Liver (tissue), 9 donors: ENCODE measurements around the gene MBP. TPM values are rescaled to one million over a fixed set of nuclear protein-coding genes. Genes with fewer than 3 reads are reported as not detected.
A peak's percentile ranks its signal among the peaks of the same experiment; 100 is the strongest.

ENCODE experiments used
- DNase-seq: peaks from one replicate; pipeline ENCODE4 v3.0.0-alpha.2; 2017; ENCODE audit warnings: low spot score
- H3K27ac ChIP-seq, 2 donors: one replicate each; pipeline ENCODE4 v1.7.0; 2013; ENCODE audit warnings: inconsistent platforms in 2 of 2, low read length in 2 of 2, control low read depth in 1 of 2, low read depth in 1 of 2, mild to moderate bottlenecking in 1 of 2
- H3K27me3 ChIP-seq, 4 donors: one replicate each; pipeline versions ENCODE4 v1.6.1 to v1.7.0; 2013; ENCODE audit warnings: low read length in 3 of 4, inconsistent platforms in 1 of 4, mild to moderate bottlenecking in 1 of 4, moderate library complexity in 1 of 4; ENCODE audit not compliant: control insufficient read depth in 4 of 4, insufficient read depth in 4 of 4
- H3K36me3 ChIP-seq, 4 donors: one replicate each; pipeline versions ENCODE4 v1.6.1 to v1.7.0; 2013; ENCODE audit warnings: low read length in 3 of 4, mild to moderate bottlenecking in 3 of 4, low read depth in 1 of 4, moderate library complexity in 1 of 4; ENCODE audit not compliant: control insufficient read depth in 4 of 4, insufficient read depth in 3 of 4
- H3K4me1 ChIP-seq, 4 donors: one replicate each; pipeline versions ENCODE4 v1.6.1 to v1.7.0; 2013; ENCODE audit warnings: low read length in 3 of 4, mild to moderate bottlenecking in 3 of 4, moderate library complexity in 1 of 4; ENCODE audit not compliant: control insufficient read depth in 4 of 4, insufficient read depth in 4 of 4
- H3K4me3 ChIP-seq, 3 donors: one replicate each; pipeline versions ENCODE4 v1.6.1 to v1.7.0; 2013; ENCODE audit warnings: low read length in 3 of 3, control low read depth in 1 of 3, low read depth in 1 of 3, mild to moderate bottlenecking in 1 of 3
- H3K9ac ChIP-seq, 2 donors: one replicate each; pipeline ENCODE4 v1.7.0; 2013; ENCODE audit warnings: low read length in 2 of 2, mild to moderate bottlenecking in 2 of 2, moderate library complexity in 2 of 2, control low read depth in 1 of 2, low read depth in 1 of 2
- H3K9me3 ChIP-seq, 4 donors: one replicate each; pipeline versions ENCODE4 v1.6.1 to v1.7.0; 2013; ENCODE audit warnings: low read length in 3 of 4; ENCODE audit not compliant: control insufficient read depth in 4 of 4
- EGR1 ChIP-seq, 2 donors: IDR thresholded peaks; 2 replicates each; pipeline ENCODE4 v1.6.1; 2016 to 2018; ENCODE audit warnings: antibody characterized with exemption in 2 of 2, low read depth in 2 of 2
- FOXA1 ChIP-seq: IDR thresholded peaks from 2 replicates; pipeline ENCODE4 v1.6.1; 2016; ENCODE audit warnings: antibody characterized with exemption
- FOXA2 ChIP-seq: IDR thresholded peaks from 2 replicates; pipeline ENCODE4 v1.6.1; 2016; ENCODE audit warnings: antibody characterized with exemption
- GABPA ChIP-seq, 2 donors: IDR thresholded peaks in 1 of 2; conservative IDR thresholded peaks in 1 of 2; 2 replicates each; pipeline ENCODE4 v1.6.1; 2016; ENCODE audit warnings: antibody characterized with exemption in 2 of 2, mild to moderate bottlenecking in 1 of 2, moderate library complexity in 1 of 2
- HNF4A ChIP-seq, 2 donors: conservative IDR thresholded peaks; 2 replicates each; pipeline ENCODE4 v1.6.1; 2016; ENCODE audit warnings: antibody characterized with exemption in 2 of 2, mild to moderate bottlenecking in 2 of 2
- HNF4G ChIP-seq: IDR thresholded peaks from 2 replicates; pipeline ENCODE4 v1.6.1; 2016; ENCODE audit warnings: antibody characterized with exemption
- NR2F2 ChIP-seq: IDR thresholded peaks from 2 replicates; pipeline ENCODE4 v1.6.1; 2016; ENCODE audit warnings: antibody characterized with exemption
- RAD21 ChIP-seq, 2 donors: IDR thresholded peaks; 2 replicates each; pipeline ENCODE4 v1.6.1; 2016; ENCODE audit warnings: antibody characterized with exemption in 2 of 2, mild to moderate bottlenecking in 2 of 2
- RXRA ChIP-seq, 2 donors: IDR thresholded peaks; 2 replicates each; pipeline ENCODE4 v1.6.1; 2017 to 2018; ENCODE audit warnings: antibody characterized with exemption in 2 of 2, mild to moderate bottlenecking in 1 of 2
- SP1 ChIP-seq: IDR thresholded peaks from 2 replicates; pipeline ENCODE4 v1.6.1; 2018; ENCODE audit warnings: antibody characterized with exemption, mild to moderate bottlenecking
- TAF1 ChIP-seq: conservative IDR thresholded peaks from 2 replicates; pipeline ENCODE4 v1.6.1; 2016; ENCODE audit warnings: antibody characterized with exemption, mild to moderate bottlenecking
- YY1 ChIP-seq: IDR thresholded peaks from 2 replicates; pipeline ENCODE4 v1.6.1; 2016; ENCODE audit warnings: antibody characterized with exemption, mild to moderate bottlenecking
- WGBS: extraction: QIAGEN DNeasy Blood & Tissue Kit; methylation state at CpG from one replicate; pipeline ENCODE4 v1.1.7; 2013; 5-methylcytosine and 5-hydroxymethylcytosine counted together
- polyA plus RNA-seq, 2 donors: library from polyadenylated mRNA; stranded (reverse) in 1 of 2; unstranded in 1 of 2; fragments of 200-250 nt in 1 of 2; fragments of >200 nt in 1 of 2; fragmentation: Nextera tagmentation in 1 of 2; extraction: Ambion mirVana in 1 of 2; gene quantifications; one replicate each; pipeline versions ENCODE4 v1.2.1 to v1.2.3, GENCODE V29; 2013 to 2015
- total RNA-seq, 2 donors: library from RNA; depleted of rRNA; stranded (reverse); fragments of >200 nt; gene quantifications; one replicate each; pipeline ENCODE4 v1.2.3, GENCODE V29; 2014
- TF ChIP-seq, protein P1 (sequence below): IDR thresholded peaks from 2 replicates; pipeline ENCODE4 v1.6.1; 2016; ENCODE audit warnings: antibody characterized with exemption
- TF ChIP-seq, protein P2 (sequence below): IDR thresholded peaks from 2 replicates; pipeline ENCODE4 v1.6.1; 2016; ENCODE audit warnings: antibody characterized with exemption
- TF ChIP-seq, protein P3 (sequence below): IDR thresholded peaks from 2 replicates; pipeline ENCODE4 v1.6.1; 2016; ENCODE audit warnings: antibody characterized with exemption
- TF ChIP-seq, protein P4 (sequence below): IDR thresholded peaks from 2 replicates; pipeline ENCODE4 v1.6.1; 2016; ENCODE audit warnings: antibody characterized with exemption, mild to moderate bottlenecking
- TF ChIP-seq, protein P5 (sequence below): fragments of 150-350 bp; IDR thresholded peaks from 2 replicates; pipeline ENCODE4 v1.5.1; 2017; ENCODE audit warnings: improper control_type of control experiment, low read depth, low read length; ENCODE audit not compliant: missing input control
- donor health status: healthy.
- donor health status: healthy.
- donor health status: healthy.
- donor health status: healthy.
- donor health status: healthy.

MBP gene
- total and polyA plus RNA-seq, 4 donors: 9.7 to 23.3 (median 17.7) TPM

DNA sequence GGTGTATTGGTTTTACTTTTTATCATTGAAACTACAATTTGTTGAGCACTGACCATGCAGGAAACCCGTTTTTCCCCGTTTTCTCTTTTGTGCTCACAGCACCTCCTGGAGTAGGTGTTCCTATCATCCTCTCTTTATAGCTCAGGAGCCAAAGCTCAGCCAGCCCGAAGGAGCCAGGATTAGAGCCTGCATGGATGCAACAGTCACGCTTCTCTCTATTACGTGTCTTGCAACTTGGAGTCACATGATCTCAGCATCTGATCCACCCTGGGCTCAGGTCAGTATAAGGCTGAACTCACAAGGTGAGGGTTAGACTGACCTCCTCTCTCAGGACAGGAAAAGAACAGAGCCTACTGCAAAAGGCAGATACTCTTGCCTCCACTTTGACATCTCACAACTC lies 150.5 kb downstream of the MBP start:
- peak; percentile 30 for DNase-seq
- no peak overlapping the region for H3K4me3 ChIP-seq
- no peak overlapping the region for H3K27ac ChIP-seq
- no peak overlapping the region for H3K9ac ChIP-seq
- WGBS: 63% methylated on average over 5 of the region's 5 CpGs
- H3K36me3 ChIP-seq: no peaks in the 10 kb centered on the region
- no peaks in the 10 kb centered on the region for H3K27me3 ChIP-seq
- TF ChIP-seq, protein P1, sequence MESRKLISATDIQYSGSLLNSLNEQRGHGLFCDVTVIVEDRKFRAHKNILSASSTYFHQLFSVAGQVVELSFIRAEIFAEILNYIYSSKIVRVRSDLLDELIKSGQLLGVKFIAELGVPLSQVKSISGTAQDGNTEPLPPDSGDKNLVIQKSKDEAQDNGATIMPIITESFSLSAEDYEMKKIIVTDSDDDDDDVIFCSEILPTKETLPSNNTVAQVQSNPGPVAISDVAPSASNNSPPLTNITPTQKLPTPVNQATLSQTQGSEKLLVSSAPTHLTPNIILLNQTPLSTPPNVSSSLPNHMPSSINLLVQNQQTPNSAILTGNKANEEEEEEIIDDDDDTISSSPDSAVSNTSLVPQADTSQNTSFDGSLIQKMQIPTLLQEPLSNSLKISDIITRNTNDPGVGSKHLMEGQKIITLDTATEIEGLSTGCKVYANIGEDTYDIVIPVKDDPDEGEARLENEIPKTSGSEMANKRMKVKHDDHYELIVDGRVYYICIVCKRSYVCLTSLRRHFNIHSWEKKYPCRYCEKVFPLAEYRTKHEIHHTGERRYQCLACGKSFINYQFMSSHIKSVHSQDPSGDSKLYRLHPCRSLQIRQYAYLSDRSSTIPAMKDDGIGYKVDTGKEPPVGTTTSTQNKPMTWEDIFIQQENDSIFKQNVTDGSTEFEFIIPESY: no peak
- TF ChIP-seq, protein P2, sequence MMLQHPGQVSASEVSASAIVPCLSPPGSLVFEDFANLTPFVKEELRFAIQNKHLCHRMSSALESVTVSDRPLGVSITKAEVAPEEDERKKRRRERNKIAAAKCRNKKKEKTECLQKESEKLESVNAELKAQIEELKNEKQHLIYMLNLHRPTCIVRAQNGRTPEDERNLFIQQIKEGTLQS: no peak
- no peak for TF ChIP-seq SP1
- TF ChIP-seq, protein P3, sequence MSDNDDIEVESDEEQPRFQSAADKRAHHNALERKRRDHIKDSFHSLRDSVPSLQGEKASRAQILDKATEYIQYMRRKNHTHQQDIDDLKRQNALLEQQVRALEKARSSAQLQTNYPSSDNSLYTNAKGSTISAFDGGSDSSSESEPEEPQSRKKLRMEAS: no peak
- TF ChIP-seq RAD21 (IDR thresholded peaks at IDR 0.05): no peak
- no peak for TF ChIP-seq YY1
- TF ChIP-seq FOXA1: no peak
- no peak for TF ChIP-seq HNF4G
- TF ChIP-seq FOXA2: no peak
- TF ChIP-seq EGR1 (IDR thresholded peaks at IDR 0.05; ENCODE audit: low read depth in 2 of 2): no peak
- no peak for TF ChIP-seq HNF4A (conservative IDR thresholded peaks at IDR 0.05)
- TF ChIP-seq, protein P4, sequence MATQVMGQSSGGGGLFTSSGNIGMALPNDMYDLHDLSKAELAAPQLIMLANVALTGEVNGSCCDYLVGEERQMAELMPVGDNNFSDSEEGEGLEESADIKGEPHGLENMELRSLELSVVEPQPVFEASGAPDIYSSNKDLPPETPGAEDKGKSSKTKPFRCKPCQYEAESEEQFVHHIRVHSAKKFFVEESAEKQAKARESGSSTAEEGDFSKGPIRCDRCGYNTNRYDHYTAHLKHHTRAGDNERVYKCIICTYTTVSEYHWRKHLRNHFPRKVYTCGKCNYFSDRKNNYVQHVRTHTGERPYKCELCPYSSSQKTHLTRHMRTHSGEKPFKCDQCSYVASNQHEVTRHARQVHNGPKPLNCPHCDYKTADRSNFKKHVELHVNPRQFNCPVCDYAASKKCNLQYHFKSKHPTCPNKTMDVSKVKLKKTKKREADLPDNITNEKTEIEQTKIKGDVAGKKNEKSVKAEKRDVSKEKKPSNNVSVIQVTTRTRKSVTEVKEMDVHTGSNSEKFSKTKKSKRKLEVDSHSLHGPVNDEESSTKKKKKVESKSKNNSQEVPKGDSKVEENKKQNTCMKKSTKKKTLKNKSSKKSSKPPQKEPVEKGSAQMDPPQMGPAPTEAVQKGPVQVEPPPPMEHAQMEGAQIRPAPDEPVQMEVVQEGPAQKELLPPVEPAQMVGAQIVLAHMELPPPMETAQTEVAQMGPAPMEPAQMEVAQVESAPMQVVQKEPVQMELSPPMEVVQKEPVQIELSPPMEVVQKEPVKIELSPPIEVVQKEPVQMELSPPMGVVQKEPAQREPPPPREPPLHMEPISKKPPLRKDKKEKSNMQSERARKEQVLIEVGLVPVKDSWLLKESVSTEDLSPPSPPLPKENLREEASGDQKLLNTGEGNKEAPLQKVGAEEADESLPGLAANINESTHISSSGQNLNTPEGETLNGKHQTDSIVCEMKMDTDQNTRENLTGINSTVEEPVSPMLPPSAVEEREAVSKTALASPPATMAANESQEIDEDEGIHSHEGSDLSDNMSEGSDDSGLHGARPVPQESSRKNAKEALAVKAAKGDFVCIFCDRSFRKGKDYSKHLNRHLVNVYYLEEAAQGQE: no peak
- no peak for TF ChIP-seq RXRA (IDR thresholded peaks at IDR 0.05)
- no peak for TF ChIP-seq TAF1
- no peak for TF ChIP-seq GABPA (IDR thresholded peaks at IDR 0.05 in 1 of 2, conservative IDR thresholded peaks at IDR 0.05 in 1 of 2)
- TF ChIP-seq NR2F2: no peak
- TF ChIP-seq, protein P5, sequence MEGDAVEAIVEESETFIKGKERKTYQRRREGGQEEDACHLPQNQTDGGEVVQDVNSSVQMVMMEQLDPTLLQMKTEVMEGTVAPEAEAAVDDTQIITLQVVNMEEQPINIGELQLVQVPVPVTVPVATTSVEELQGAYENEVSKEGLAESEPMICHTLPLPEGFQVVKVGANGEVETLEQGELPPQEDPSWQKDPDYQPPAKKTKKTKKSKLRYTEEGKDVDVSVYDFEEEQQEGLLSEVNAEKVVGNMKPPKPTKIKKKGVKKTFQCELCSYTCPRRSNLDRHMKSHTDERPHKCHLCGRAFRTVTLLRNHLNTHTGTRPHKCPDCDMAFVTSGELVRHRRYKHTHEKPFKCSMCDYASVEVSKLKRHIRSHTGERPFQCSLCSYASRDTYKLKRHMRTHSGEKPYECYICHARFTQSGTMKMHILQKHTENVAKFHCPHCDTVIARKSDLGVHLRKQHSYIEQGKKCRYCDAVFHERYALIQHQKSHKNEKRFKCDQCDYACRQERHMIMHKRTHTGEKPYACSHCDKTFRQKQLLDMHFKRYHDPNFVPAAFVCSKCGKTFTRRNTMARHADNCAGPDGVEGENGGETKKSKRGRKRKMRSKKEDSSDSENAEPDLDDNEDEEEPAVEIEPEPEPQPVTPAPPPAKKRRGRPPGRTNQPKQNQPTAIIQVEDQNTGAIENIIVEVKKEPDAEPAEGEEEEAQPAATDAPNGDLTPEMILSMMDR: no peak
- H3K9me3 ChIP-seq: no peaks in the 10 kb centered on the region
- H3K4me1 ChIP-seq: peaks cover 3 to 27% (median 22%) of the 10 kb centered on the region in 4 donors
